ENCODE data around the gene SUOX.
A peak's percentile ranks its signal among the peaks of the same experiment; 100 is the strongest.

SUOX gene

DNA sequence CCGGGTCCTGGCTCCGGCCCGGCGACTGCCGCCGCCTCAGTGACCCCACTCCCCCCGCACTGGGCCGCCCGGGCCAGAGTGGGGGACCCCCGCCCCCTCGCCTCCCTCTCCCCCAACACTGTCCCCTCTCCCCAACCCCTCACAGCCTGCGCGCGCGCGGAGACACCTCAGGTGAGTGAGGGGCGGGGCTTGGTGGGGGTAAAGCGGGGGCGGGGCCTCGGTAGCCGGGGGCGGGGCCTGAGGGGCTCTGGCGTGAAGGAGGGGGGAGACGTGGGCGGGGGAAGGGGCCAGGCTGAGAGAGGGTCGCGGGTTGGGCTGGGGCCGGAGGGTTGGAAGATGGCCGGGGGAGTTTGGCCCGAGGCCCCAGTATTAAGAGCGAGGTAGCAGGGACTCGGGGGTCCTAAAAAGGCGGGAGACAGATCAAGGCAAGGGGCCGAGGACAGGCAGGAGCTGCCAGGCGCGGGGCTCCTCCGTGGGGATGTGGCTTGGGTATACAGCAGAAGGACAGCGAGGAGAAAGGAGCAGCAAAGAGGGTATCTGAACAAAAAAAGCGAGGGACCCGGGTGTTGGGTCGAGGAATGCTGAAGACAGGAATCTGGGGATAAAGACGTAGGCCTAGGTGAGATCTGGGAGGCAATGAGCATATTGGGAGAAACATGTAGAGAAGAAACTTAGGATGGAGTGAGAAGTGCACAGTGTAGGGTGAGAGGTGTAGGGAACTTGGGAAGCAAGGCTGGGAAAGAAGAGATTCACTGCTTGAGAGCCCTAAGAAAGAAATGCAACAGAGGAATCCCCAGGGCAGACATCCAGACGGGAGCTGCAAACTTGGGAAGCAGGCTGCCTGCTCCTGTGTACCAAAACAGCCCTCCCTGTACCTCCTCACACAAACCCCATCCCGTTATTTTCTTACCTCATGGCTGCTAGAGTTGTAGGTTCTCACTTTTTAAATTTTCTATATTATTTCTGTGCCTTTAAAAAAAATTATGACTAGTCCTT lies 10.8 kb downstream of the SUOX start:
- TF ChIP-seq POLR2AphosphoS5 (IDR thresholded peaks at IDR 0.05; ENCODE audit: low read depth, low read length) = no peak
- TF ChIP-seq POLR2A (IDR thresholded peaks at IDR 0.05; ENCODE audit: low read depth, low read length) = no peak
- no peak for TF ChIP-seq TAF1 (IDR thresholded peaks at IDR 0.05; ENCODE audit: borderline replicate concordance, low read depth, low read length)

DNA sequence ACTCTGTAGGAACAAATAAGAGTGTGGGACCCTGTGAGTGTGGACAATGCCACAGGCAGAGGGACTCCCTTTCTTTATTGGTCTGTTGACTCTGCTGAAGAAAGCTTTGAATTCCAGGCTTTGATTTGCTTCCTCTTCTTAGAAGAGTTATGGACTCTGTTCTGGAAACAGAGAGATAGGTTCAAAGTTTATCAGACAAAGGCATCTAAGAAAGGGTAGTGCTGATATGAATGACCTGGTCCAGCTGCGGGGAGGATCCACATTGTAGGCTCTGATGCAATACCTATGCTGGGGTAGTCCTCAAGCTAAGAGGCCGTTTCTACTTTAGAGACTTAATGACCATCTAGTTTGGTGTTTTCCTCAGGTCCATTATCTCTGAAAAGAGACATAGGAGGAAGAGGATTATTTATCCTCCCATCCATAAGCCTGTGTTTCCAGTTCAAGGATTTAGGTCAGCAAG lies 13.1 kb downstream of the SUOX start:
- no peak for DNase-seq (ENCODE audit: insufficient read length)
- no peak for TF ChIP-seq POLR2A (IDR thresholded peaks at IDR 0.05; ENCODE audit: low read depth, low read length)
- no peak for TF ChIP-seq POLR2AphosphoS5 (IDR thresholded peaks at IDR 0.05; ENCODE audit: low read depth, low read length)
- no peak for TF ChIP-seq TAF1 (IDR thresholded peaks at IDR 0.05; ENCODE audit: borderline replicate concordance, low read depth, low read length)
- FAIRE-seq = no peak

More for the DNA sequence above, 10.8 kb downstream of the SUOX start:
- FAIRE-seq (no peak), DNase-seq (ENCODE audit: insufficient read length) (peak; percentile 82)

DNA sequence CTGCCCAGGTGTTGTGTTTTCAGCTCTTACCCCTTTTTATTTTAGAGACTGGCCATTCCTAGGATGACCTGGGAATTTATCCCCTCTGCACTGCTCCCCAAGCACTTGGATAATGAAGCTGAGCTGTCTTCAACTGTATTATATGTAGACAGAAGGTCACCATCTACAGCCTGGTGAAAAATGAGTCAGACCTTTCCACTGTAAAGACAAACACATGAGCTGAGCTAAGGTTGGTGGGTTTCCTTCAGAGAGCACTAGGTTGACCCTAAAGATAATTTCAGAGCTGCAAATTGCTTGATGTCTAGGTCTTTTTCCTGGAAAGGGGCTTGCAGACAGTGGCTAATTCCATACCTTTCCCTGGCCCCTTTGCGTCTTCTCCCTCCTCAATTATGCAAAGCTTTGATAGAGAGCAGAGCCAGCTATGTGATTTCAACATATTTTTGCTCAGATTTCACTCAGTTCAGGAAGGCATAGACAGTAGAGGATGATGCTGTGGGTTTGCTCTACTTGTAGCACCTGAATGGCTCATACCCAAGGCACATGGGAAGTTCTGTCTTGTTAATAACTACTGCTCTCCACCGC lies 14.5 kb downstream of the SUOX start:
- no peak for FAIRE-seq
- no peak for DNase-seq (ENCODE audit: insufficient read length)
- TF ChIP-seq TAF1 (IDR thresholded peaks at IDR 0.05; ENCODE audit: borderline replicate concordance, low read depth, low read length) (no peak), POLR2AphosphoS5 (IDR thresholded peaks at IDR 0.05; ENCODE audit: low read depth, low read length) (no peak), POLR2A (IDR thresholded peaks at IDR 0.05; ENCODE audit: low read depth, low read length) (no peak)

DNA sequence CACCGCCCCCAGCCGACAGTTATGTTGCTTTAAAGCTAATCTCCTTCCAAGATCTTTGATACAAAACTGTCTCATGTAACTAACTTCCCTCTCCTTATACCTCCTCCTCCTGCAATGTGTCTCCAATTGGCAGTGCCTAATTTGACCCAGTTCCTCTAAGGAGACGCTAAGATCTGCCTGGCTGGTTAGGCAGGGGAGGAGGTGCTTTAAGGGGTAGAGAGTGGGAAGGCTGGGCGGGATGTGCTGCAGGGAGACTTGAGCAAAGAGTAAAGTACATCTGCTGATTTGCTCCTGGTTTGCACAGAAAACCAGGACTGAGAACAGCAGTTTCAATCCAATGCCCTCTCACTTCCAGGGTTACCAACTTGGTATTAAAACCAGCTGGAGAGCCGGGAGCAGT lies 16.4 kb downstream of the SUOX start:
- DNase-seq (ENCODE audit: insufficient read length) (no peak), FAIRE-seq (no peak)
- TF ChIP-seq POLR2A (IDR thresholded peaks at IDR 0.05; ENCODE audit: low read depth, low read length) = no peak
- TF ChIP-seq POLR2AphosphoS5 (IDR thresholded peaks at IDR 0.05; ENCODE audit: low read depth, low read length) = no peak
- no peak for TF ChIP-seq TAF1 (IDR thresholded peaks at IDR 0.05; ENCODE audit: borderline replicate concordance, low read depth, low read length)

DNA sequence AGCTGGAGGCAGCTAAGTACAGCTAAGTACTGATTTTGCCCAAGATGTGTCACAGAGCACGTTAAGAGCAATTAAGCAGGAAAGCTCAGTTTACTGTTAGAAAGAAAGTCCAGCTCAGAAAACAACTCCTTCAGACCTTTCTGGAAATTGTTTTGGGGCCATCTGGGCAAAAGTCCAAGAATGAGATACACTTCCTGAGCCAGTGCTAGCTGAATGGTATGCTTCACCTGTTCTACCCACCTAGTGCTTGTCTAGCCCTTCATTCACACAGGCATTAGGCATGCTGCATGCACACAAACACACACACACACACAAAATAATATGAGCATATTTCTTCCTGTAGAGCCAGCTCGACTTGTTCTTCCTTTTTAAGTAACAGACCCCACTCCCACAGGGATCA lies 17.1 kb downstream of the SUOX start:
- FAIRE-seq = no peak
- DNase-seq (ENCODE audit: insufficient read length) = no peak
- no peak for TF ChIP-seq POLR2AphosphoS5 (IDR thresholded peaks at IDR 0.05; ENCODE audit: low read depth, low read length)
- TF ChIP-seq POLR2A (IDR thresholded peaks at IDR 0.05; ENCODE audit: low read depth, low read length) = no peak
- TF ChIP-seq TAF1 (IDR thresholded peaks at IDR 0.05; ENCODE audit: borderline replicate concordance, low read depth, low read length) = no peak

DNA sequence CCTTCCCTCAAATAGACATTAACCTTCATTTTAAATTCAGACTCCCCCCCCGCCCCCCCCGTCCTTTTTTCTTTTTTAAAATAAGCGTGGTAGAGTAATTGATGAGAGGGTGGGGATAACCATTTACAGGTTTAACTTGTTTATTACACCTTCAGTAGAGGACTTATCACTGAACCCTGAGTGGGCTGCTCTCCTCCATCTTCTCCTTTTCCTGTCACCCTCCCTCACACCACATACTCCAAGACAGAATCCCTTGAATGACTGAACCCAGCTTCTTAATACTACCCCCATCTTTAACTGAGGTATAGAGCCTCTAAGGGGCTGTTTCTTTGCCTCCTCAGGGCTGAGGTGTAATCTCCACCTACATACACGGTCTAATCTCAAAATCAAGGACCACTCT lies 20.1 kb downstream of the SUOX start:
- FAIRE-seq = no peak
- TF ChIP-seq POLR2A (IDR thresholded peaks at IDR 0.05; ENCODE audit: low read depth, low read length) (no peak), POLR2AphosphoS5 (IDR thresholded peaks at IDR 0.05; ENCODE audit: low read depth, low read length) (no peak), TAF1 (IDR thresholded peaks at IDR 0.05; ENCODE audit: borderline replicate concordance, low read depth, low read length) (no peak)
- no peak for DNase-seq (ENCODE audit: insufficient read length)

DNA sequence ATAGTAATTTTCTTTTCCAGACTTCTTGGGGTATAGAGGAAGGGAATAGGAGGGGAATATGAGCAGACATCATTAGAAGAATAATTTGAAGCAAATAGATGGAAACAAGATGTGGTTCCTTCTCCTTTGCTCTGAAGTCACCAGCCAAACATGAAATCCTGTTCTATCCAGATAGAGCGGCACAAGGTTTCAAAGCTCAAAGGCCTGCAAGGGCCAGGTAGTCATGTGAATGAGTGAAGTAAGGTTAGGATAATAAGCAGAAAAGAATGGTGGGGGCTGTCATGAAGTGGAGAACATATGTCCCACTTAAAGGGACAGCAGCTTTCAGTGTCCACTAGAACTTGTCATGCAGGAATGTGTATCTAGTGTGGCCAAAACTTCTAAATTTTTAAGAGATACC lies 21.3 kb downstream of the SUOX start:
- TF ChIP-seq TAF1 (IDR thresholded peaks at IDR 0.05; ENCODE audit: borderline replicate concordance, low read depth, low read length) = no peak
- no peak for TF ChIP-seq POLR2A (IDR thresholded peaks at IDR 0.05; ENCODE audit: low read depth, low read length)
- TF ChIP-seq POLR2AphosphoS5 (IDR thresholded peaks at IDR 0.05; ENCODE audit: low read depth, low read length) = no peak
- DNase-seq (ENCODE audit: insufficient read length) = no peak
- no peak for FAIRE-seq

DNA sequence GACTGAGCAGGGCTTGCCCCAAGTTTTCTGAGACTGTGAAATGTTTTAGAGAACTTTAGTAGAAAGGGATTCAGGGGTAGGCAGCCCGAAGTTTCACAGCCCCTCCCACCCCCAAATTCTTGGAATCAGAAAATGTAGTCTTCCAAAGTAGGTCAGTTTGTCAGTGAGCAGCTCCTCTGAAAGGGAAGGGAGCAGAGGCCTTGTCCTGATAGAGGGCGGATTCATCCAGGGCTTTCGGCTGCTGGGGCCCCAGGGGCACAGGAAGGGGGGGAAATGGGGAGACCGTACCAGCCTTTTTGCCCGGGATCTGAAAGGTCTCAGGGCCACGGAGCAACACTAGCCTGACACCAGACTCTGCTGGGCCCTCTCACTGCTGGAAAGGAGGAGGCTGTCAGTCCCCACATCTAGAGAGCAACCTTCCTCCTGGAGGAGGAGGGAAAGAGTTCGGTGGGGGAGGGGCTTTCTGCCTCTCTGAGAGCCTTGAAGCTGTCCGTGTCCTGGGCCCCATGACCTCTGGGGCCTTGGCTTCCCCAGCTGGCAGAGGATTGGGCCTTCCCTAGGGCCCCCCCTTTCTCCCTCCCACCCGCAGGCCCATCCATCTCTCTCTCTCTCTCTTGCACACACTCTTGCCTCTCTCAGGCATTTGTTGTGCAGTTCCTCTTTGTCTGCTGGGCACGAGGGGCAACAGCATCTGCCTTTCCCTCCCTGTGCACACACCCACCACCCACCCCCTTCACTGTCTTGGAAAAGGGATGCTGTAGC lies 23.5 kb downstream of the SUOX start, which contains the start of gene IKZF4:
TSS of gene IKZF4 (plus strand) at position 621 of the 762 bp plus-strand sequence. CDS start 451 bp downstream, outside the sequence.
- no peak for FAIRE-seq
- TF ChIP-seq TAF1 (IDR thresholded peaks at IDR 0.05; ENCODE audit: borderline replicate concordance, low read depth, low read length) = no peak
- TF ChIP-seq POLR2AphosphoS5 (IDR thresholded peaks at IDR 0.05; ENCODE audit: low read depth, low read length) = no peak
- TF ChIP-seq POLR2A (IDR thresholded peaks at IDR 0.05; ENCODE audit: low read depth, low read length) = no peak
- DNase-seq (ENCODE audit: insufficient read length) = no peak

DNA sequence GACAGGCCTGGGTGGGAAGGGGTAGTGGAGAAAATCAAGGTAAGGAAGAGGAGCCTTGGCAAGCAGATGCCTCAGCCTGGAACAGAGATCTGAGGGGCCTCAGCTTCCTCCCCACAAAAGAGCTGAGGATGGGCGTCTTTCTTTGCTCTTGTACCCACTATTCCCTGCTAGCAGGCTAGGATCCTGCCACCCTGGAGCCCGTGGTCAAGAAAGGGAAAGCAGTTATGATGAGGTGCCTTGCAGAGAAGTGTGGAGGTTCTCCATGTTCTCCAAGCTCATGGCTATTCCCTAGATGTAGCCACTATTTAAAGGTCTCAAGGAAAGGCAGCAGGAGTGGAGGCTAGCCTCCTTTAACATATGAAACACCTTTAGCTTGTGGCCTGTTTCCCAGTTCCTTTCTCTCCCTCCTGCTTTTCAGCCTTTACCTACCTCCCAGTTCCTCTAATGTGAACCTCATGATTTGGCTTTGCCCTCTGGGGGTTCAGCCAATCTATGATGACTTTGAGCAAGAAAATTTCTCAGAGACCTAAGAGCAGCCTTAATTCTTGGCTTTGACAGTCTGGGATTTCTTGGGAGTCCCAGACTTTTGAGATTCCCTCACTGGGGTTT lies 24.9 kb downstream of the SUOX start:
- FAIRE-seq (no peak), DNase-seq (ENCODE audit: insufficient read length) (no peak)
- no peak for TF ChIP-seq POLR2AphosphoS5 (IDR thresholded peaks at IDR 0.05; ENCODE audit: low read depth, low read length)

DNA sequence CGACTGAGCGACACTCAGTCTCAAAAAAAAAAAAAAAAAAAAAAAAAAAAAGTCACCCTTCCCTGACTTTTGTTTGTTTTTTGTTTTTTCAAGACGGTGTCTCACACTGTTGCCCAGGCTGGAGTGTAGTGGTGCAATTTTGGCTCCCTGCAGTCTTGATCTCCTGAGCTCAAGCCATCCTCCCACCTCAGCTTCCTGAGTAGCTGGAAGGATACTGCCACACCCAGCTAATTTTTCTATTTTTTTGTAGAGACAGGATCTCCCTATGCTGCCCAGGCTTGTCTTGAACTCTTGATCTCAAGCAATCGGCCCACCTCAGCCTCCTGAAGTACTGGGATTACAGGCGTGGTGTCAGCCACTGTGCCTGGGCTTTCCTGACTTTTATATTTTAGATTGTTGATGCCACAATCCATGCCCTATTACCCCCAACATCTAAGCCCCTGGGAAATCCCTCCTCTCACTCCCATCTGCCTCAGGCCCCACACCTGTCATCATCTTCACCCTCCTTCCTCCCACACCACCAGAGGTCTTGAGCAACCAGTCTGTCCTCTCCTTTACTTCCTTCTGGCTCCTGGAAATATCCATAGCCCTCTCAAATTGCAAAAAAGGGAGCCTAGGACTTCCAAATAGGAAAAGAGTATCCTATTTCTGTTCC lies 31.6 kb downstream of the SUOX start:
- no peak for DNase-seq (ENCODE audit: insufficient read length)
- no peak for FAIRE-seq
- TF ChIP-seq TAF1 (IDR thresholded peaks at IDR 0.05; ENCODE audit: borderline replicate concordance, low read depth, low read length) (no peak), POLR2A (IDR thresholded peaks at IDR 0.05; ENCODE audit: low read depth, low read length) (no peak), POLR2AphosphoS5 (IDR thresholded peaks at IDR 0.05; ENCODE audit: low read depth, low read length) (no peak)

Data from GM12892 (cell line).